Caco-2 (cell line): ENCODE results near the gene AFMID. TPM values are rescaled to one million over a fixed set of nuclear protein-coding genes. Genes with fewer than 3 reads are reported as not detected.

Source experiments
- BruUV-seq: library from RNA; stranded (reverse); fragments of 400-500 nt; replicated peaks from 2 replicates; lab custom pipeline; 2021; lab: Mats Ljungman, UMichigan
- CTCF ChIA-PET: fragments of 300-600 bp; sonication (Branson Sonifier 250); formaldehyde crosslinking; loops from one replicate; lab custom pipeline; 2022; ENCODE audit warnings: antibody characterized with exemption; lab: Charles Lee
- POLR2A ChIA-PET: fragments of 300-600 bp; sonication (Branson Sonifier 250); formaldehyde crosslinking; loops from one replicate; lab custom pipeline; 2022; ENCODE audit warnings: antibody characterized with exemption; lab: Charles Lee
- DNase-seq, 2 experiments: peaks; one replicate each; pipeline versions ENCODE4 v3.0.0 to v3.0.0-alpha.2; 2020 to 2022
- H3K27me3 ChIP-seq: replicated peaks from 2 replicates; pipeline ENCODE4 v1.6.0; 2011; ENCODE audit warnings: low read length; ENCODE audit not compliant: control insufficient read depth, insufficient read depth
- H3K36me3 ChIP-seq: 2 replicates; pipeline ENCODE4 v1.5.1; 2011; ENCODE audit warnings: low read length; ENCODE audit not compliant: control insufficient read depth, insufficient read depth
- H3K4me1 ChIP-seq: fragments of 250-450 bp; sonication (Bioruptor Pico); 2 replicates; pipeline ENCODE4 v1.5.1; 2020; ENCODE audit warnings: mild to moderate bottlenecking
- H3K4me3 ChIP-seq: 2 replicates; pipeline ENCODE4 v1.5.1; 2011; ENCODE audit warnings: low read depth, mild to moderate bottlenecking, control low read depth, low read length
- H3K9me3 ChIP-seq: fragments of 250-450 bp; sonication (Bioruptor Pico); 2 replicates; pipeline ENCODE4 v1.5.1; 2020; ENCODE audit warnings: mild to moderate bottlenecking, moderate library complexity
- H3K27ac Mint-ChIP-seq: one replicate; pipeline ENCODE4 v1.8.0; 2022; ENCODE audit warnings: mixed read lengths; ENCODE audit not compliant: unreplicated experiment
- H3K27me3 Mint-ChIP-seq: one replicate; pipeline ENCODE4 v1.8.0; 2022; ENCODE audit warnings: mixed read lengths; ENCODE audit not compliant: insufficient read depth, unreplicated experiment
- H3K36me3 Mint-ChIP-seq: one replicate; pipeline ENCODE4 v1.8.0; 2022; ENCODE audit warnings: mild to moderate bottlenecking, mixed read lengths; ENCODE audit not compliant: insufficient read depth, unreplicated experiment
- H3K4me1 Mint-ChIP-seq: one replicate; pipeline ENCODE4 v1.8.0; 2022; ENCODE audit warnings: low read depth, mixed read lengths; ENCODE audit not compliant: unreplicated experiment
- H3K4me3 Mint-ChIP-seq: one replicate; pipeline ENCODE4 v1.8.0; 2022; ENCODE audit warnings: mild to moderate bottlenecking, moderate library complexity, mixed read lengths; ENCODE audit not compliant: unreplicated experiment
- H3K9me3 Mint-ChIP-seq: one replicate; pipeline ENCODE4 v1.8.0; 2022; ENCODE audit warnings: mixed read lengths; ENCODE audit not compliant: unreplicated experiment
- CTCF ChIP-seq, 2 experiments: fragments of 200-600 bp in 1 of 2; IDR thresholded peaks; 1 replicate in 1 of 2; 2 replicates in 1 of 2; pipeline versions ENCODE4 v1.5.1 to v1.8.0; 2011 to 2022; ENCODE audit warnings: antibody characterized with exemption in 1 of 2, control low read depth in 1 of 2, inconsistent platforms in 1 of 2, low read depth in 1 of 2, low read length in 1 of 2, mild to moderate bottlenecking in 1 of 2, moderate library complexity in 1 of 2; ENCODE audit not compliant: insufficient read depth in 1 of 2, severe bottlenecking in 1 of 2, unreplicated experiment in 1 of 2
- intact Hi-C: fragments of 100-400 bp; cut with micrococcal nuclease; formaldehyde crosslinking; loops from one replicate; pipeline ENCODE4 v1.10.0; 2022; ENCODE audit not compliant: unreplicated experiment
- total RNA-seq: library from RNA; stranded (reverse); gene quantifications from 2 replicates; pipeline ENCODE4 v1.2.3, GENCODE V29; 2022

Gene AFMID
- total RNA-seq, 1 experiment from 2014 or later = 83.0 TPM

- H3K4me1 Mint-ChIP-seq = no peaks in the 10 kb centered on the region
- H3K27ac Mint-ChIP-seq = no peak overlapping the region
- BruUV-seq = no TSS peak
- H3K9me3 Mint-ChIP-seq = no peaks in the 10 kb centered on the region
- H3K4me3 ChIP-seq = no peak overlapping the region
- no peaks in the 10 kb centered on the region for H3K27me3 Mint-ChIP-seq
- H3K36me3 Mint-ChIP-seq = peaks cover 64% of the 10 kb centered on the region
- no peaks in the 10 kb centered on the region for H3K27me3 ChIP-seq
- ChIA-PET POLR2A (no interaction called here), CTCF (interaction anchor here (1.4 kb wide), 1 partner anchor 36 kb away, joined by 6 read pairs; the partner anchor contains the start of genes AFMID and TK1)
- H3K4me3 Mint-ChIP-seq = no peak overlapping the region
- TF ChIP-seq CTCF (IDR thresholded peaks at IDR 0.05; ENCODE audit: insufficient read depth in 1 of 2, low read depth in 1 of 2, low read length in 1 of 2, severe bottlenecking in 1 of 2, unreplicated experiment in 1 of 2) = no peak
- H3K4me1 ChIP-seq = no peaks in the 10 kb centered on the region
- H3K36me3 ChIP-seq = no peaks in the 10 kb centered on the region
- intact Hi-C loops = no loop called here
- H3K9me3 ChIP-seq = no peaks in the 10 kb centered on the region
- DNase-seq = no peak
Observed at GRCh38 chr17:78223061-78223460, 35.9 kb downstream of the AFMID start.

GRCh38 chr17:78223765-78224164 lies 36.6 kb downstream of the AFMID start:
- H3K36me3 Mint-ChIP-seq = peaks cover 59% of the 10 kb centered on the region
- intact Hi-C loops = no loop called here

More at GRCh38 chr17:78223765-78224164, 36.6 kb downstream of the AFMID start:
- Histone ChIP-seq H3K27me3 (no peaks in the 10 kb centered on the region), H3K4me3 (no peak overlapping the region), H3K36me3 (no peaks in the 10 kb centered on the region), H3K4me1 (no peaks in the 10 kb centered on the region), H3K9me3 (no peaks in the 10 kb centered on the region)
- no peaks in the 10 kb centered on the region for H3K4me1 Mint-ChIP-seq
- H3K9me3 Mint-ChIP-seq = no peaks in the 10 kb centered on the region
- POLR2A ChIA-PET = no interaction called here
- CTCF ChIA-PET = interaction anchor here (1.4 kb wide), 1 partner anchor 37 kb away, joined by 6 read pairs; the partner anchor contains the start of genes AFMID and TK1
- no peak overlapping the region for H3K4me3 Mint-ChIP-seq
- no peak for DNase-seq
- no peak overlapping the region for H3K27ac Mint-ChIP-seq
- no peaks in the 10 kb centered on the region for H3K27me3 Mint-ChIP-seq
- no peak for TF ChIP-seq CTCF (IDR thresholded peaks at IDR 0.05; ENCODE audit: insufficient read depth in 1 of 2, low read depth in 1 of 2, low read length in 1 of 2, severe bottlenecking in 1 of 2, unreplicated experiment in 1 of 2)
- BruUV-seq = no TSS peak
